Testis (tissue), 2 donors: ENCODE results near the gene LIPA.

Experiments used
- CTCF ChIP-seq, 3 experiments: fragments of 450-650 bp in 2 of 3; fragments of 200-600 bp in 1 of 3; sonication (generic) in 1 of 3; IDR thresholded peaks; one replicate each; pipeline ENCODE4 v1.5.1; 2016 to 2019; ENCODE audit warnings: antibody characterized with exemption in 3 of 3, mild to moderate bottlenecking in 2 of 3, moderate library complexity in 1 of 3
- POLR2A ChIP-seq: fragments of 450-650 bp; IDR thresholded peaks from one replicate; pipeline ENCODE4 v1.6.1; 2017; ENCODE audit warnings: antibody characterized with exemption, mild to moderate bottlenecking, moderate library complexity

GRCh38 chr10:89202033-89202425, 49.5 kb downstream of the LIPA start:
- TF ChIP-seq CTCF (IDR thresholded peaks at IDR 0.05): no peak
- no peak for TF ChIP-seq POLR2A
